Measurements from ENCODE around the gene PSMD8.
"Not testable (repeated sequence)": the region's sequence is repeated elsewhere in the genome, so short reads cannot be mapped to it uniquely, and the experiment has no call there.

DNA sequence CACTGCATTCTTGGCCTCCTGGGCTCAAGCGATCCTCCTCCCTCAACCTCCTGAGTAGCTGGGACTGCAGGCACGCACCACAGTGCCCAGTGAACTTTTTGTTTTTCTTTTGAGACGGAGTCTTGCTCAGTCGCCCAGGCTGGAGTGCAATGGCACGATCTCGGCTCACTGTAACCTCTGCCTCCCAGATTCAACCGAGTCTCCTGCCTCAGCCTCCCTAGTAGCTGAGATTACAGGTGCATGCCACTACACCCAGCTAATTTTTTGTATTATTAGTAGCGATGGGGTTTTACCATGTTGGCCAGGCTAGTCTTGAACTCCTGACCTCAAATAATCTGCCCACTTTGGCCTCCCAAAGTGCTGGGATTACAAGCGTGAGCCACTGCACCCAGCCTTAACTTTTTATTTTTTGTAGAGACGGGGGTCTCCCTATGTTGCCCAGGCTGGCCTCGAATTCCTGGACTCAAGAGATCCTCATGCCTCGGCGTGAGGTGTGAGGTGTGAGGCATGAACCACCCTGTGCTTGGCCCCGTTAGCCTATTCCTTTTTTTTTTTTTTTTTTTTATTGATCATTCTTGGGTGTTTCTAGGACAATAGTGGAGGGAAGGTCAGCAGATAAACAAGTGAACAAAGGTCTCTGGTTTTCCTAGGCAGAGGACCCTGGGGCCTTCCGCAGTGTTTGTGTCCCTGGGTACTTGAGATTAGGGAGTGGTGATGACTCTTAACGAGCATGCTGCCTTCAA lies 11.3 kb upstream of the PSMD8 start:
- TF ChIP-seq, protein P1, sequence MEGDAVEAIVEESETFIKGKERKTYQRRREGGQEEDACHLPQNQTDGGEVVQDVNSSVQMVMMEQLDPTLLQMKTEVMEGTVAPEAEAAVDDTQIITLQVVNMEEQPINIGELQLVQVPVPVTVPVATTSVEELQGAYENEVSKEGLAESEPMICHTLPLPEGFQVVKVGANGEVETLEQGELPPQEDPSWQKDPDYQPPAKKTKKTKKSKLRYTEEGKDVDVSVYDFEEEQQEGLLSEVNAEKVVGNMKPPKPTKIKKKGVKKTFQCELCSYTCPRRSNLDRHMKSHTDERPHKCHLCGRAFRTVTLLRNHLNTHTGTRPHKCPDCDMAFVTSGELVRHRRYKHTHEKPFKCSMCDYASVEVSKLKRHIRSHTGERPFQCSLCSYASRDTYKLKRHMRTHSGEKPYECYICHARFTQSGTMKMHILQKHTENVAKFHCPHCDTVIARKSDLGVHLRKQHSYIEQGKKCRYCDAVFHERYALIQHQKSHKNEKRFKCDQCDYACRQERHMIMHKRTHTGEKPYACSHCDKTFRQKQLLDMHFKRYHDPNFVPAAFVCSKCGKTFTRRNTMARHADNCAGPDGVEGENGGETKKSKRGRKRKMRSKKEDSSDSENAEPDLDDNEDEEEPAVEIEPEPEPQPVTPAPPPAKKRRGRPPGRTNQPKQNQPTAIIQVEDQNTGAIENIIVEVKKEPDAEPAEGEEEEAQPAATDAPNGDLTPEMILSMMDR (IDR thresholded peaks at IDR 0.05): not testable (repeated sequence)
- TF ChIP-seq EP300 (IDR thresholded peaks at IDR 0.05; ENCODE audit: low read depth); POLR2A (IDR thresholded peaks at IDR 0.05): not testable (repeated sequence)

Data from transverse colon (tissue), 3 donors.